HFFc6 (cell line): ENCODE data around the gene WDR20. TPM values are rescaled to one million over a fixed set of nuclear protein-coding genes. Genes with fewer than 3 reads are reported as not detected.

Source experiments
- DNase-seq: peaks from one replicate; pipeline ENCODE4 v3.0.0-alpha.2; 2018
- H3K27ac Mint-ChIP-seq: 2 replicates; pipeline ENCODE4 v1.8.0; 2020; ENCODE audit warnings: mild to moderate bottlenecking, mixed read lengths
- H3K27me3 Mint-ChIP-seq: 2 replicates; pipeline ENCODE4 v1.8.0; 2021; ENCODE audit warnings: mild to moderate bottlenecking, moderate library complexity, mixed read lengths; ENCODE audit not compliant: insufficient read depth
- H3K36me3 Mint-ChIP-seq: 2 replicates; pipeline ENCODE4 v1.8.0; 2021; ENCODE audit warnings: low read depth, mixed read lengths
- H3K4me1 Mint-ChIP-seq: 2 replicates; pipeline ENCODE4 v1.8.0; 2020; ENCODE audit warnings: low read depth, mixed read lengths
- H3K4me3 Mint-ChIP-seq: 2 replicates; pipeline ENCODE4 v1.8.0; 2020; ENCODE audit warnings: mild to moderate bottlenecking, moderate library complexity, mixed read lengths
- H3K9me3 Mint-ChIP-seq: 2 replicates; pipeline ENCODE4 v1.8.0; 2020; ENCODE audit warnings: mild to moderate bottlenecking, mixed read lengths
- total RNA-seq, 6 experiments: library from RNA; stranded (reverse); fragmentation: NEBNext Ultra II Directional; extraction: Animal tissue kit (Norgen Biotek cat#: 25700); gene quantifications; 2 replicates in 1 of 6; 3 replicates in 5 of 6; pipeline ENCODE4 v1.2.3, GENCODE V29; 2021
- TF ChIP-seq, protein P1 (sequence below): fragments of 200-600 bp; sonication (generic); IDR thresholded peaks from 2 replicates; pipeline ENCODE4 v1.5.0; 2021; ENCODE audit warnings: antibody characterized with exemption, mild to moderate bottlenecking

The WDR20 gene
- total RNA-seq, 6 experiments from 2014 or later, result 24.4 to 28.7 (median 27.7) TPM

DNA sequence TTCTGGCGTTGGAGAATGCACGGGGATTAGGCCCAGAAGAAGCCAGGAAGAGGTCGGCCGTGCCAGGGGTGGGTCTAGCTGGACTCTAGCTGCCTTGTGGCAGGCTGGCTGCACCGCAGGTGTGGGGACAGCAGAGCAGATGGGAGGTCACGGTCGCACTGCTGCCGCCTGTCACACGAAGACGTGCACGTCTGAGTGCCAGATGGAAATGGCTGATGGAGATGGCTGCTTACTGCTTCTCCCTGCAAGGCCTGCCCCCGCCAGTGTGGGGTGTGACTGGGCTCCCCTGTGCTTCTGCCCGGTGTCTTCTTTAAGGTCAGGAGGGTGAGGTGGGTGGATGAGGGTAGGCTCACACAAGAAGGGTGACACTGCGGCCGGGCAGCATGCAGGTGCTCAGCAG is 86.2 kb downstream of the WDR20 start:
- Mint-ChIP-seq H3K27me3 (peaks cover 2% of the 10 kb centered on the region; the same call in 1 of the 2 replicates), H3K9me3 (no peaks in the 10 kb centered on the region), H3K4me1 (peaks cover 7% of the 10 kb centered on the region), H3K36me3 (peaks cover 31% of the 10 kb centered on the region), H3K4me3 (no peak overlapping the region), H3K27ac (no peak overlapping the region)
- DNase-seq, result no peak
- TF ChIP-seq, protein P1, sequence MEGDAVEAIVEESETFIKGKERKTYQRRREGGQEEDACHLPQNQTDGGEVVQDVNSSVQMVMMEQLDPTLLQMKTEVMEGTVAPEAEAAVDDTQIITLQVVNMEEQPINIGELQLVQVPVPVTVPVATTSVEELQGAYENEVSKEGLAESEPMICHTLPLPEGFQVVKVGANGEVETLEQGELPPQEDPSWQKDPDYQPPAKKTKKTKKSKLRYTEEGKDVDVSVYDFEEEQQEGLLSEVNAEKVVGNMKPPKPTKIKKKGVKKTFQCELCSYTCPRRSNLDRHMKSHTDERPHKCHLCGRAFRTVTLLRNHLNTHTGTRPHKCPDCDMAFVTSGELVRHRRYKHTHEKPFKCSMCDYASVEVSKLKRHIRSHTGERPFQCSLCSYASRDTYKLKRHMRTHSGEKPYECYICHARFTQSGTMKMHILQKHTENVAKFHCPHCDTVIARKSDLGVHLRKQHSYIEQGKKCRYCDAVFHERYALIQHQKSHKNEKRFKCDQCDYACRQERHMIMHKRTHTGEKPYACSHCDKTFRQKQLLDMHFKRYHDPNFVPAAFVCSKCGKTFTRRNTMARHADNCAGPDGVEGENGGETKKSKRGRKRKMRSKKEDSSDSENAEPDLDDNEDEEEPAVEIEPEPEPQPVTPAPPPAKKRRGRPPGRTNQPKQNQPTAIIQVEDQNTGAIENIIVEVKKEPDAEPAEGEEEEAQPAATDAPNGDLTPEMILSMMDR, result no peak

DNA sequence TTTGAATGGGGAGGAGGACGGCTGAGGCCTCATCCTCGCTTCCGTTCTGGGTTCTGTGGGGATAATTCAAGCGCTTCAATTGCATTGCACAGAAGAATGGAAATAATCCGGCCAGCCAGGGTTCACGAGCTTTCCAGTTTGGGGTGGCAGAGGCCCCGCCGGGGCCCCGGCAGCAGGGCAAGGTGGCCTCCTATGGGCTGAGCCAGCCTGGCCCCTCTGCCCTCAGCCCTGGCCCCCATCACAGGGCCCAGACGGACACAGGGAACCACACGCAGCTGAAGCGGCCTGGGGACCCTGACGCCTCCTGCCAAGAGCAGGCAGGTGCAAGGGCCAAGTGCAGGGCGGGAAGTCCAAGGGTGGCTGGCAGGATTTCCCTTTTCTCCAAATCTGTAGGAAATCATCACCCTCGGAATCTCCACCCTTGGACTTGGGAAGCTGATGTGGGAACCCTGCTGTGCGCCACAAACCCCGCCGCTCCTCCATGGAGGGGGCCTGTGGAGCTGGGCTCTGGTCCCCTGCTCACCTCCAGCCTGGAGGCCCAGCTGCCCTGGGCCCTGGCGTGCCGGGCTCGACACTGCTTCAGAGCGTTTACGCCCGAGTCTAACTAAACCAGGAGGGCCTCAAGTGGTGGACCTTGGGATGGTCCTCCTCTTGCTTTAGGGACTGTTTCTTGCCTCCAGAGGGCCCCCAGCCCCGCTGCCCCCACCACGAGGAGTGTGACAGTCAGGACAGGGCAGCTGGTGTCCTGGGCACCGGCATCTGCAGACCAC is 86.8 kb downstream of the WDR20 start:
- Mint-ChIP-seq H3K27me3 (peaks cover 2% of the 10 kb centered on the region; the same call in 1 of the 2 replicates), H3K4me1 (peaks cover 1% of the 10 kb centered on the region), H3K9me3 (no peaks in the 10 kb centered on the region), H3K27ac (no peak overlapping the region), H3K4me3 (no peak overlapping the region), H3K36me3 (peaks cover 31% of the 10 kb centered on the region)
- TF ChIP-seq, protein P1, result no peak
- DNase-seq, result no peak

DNA sequence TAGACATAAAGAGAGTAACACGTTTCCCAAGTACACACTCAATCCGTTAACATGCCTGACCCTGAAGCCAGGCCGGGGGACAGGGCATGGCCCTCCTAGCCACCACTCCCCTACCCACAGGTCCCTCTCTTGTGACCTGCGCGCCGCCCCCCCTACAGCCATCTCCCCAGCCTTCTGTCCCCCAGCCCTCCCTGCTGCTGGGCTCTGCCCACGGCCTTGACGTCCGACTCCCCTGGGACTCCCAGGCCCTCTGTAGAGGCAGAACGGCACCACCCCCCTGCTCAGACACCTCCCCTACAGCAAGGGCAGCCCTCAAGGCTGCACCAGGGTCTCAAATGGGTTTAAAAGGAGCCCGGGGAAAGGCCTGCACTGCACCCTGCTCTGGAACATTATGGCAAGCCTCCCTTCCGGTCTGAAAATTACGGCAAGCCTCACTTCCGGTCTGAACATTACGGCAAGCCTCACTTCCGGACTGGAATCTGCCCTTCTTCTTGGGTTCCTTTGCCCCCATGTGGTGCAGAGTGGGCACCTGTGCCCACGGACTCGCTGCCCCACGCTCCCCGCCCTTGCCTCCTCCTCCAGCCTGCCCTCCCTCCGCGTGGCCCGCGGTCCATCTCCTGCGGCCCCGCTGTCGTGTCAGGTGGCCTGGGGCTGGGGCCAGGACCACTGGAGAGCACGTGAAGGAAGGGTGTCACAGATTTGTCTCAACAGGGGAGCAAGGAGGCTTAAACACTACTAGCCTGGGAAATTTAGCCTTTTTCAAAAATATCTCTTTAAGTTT is 87.7 kb downstream of the WDR20 start:
- Mint-ChIP-seq H3K36me3 (peaks cover 31% of the 10 kb centered on the region), H3K9me3 (no peaks in the 10 kb centered on the region), H3K4me3 (no peak overlapping the region), H3K4me1 (no peaks in the 10 kb centered on the region), H3K27ac (no peak overlapping the region), H3K27me3 (peaks cover 2% of the 10 kb centered on the region)
- TF ChIP-seq, protein P1, result no peak
- no peak for DNase-seq

GRCh38 chr14:102229071-102229738 is 89.5 kb downstream of the WDR20 start:
- Mint-ChIP-seq H3K4me3 (no peak overlapping the region), H3K27ac (no peak overlapping the region), H3K9me3 (no peaks in the 10 kb centered on the region), H3K36me3 (peaks cover 31% of the 10 kb centered on the region), H3K27me3 (peaks cover 2% of the 10 kb centered on the region), H3K4me1 (no peaks in the 10 kb centered on the region)
- DNase-seq, result no peak
- TF ChIP-seq, protein P1, result no peak

DNA sequence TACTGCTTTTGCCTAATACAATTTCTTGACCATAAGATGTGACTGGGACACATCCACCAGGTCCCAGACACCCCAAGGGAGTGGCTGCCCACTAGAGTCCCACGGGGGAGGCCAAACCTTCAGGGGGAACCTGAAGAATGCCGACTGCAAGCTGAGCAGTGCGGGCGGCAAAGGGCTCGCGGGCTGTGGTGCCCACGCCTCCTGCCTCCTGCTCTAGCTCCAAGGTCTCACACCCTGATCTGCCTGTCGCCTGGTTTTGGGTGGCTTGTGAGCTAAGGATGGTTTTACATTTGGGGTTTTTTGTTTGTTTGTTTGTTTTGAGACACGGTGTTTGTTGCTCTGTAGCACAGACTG is 90.0 kb downstream of the WDR20 start:
- no peaks in the 10 kb centered on the region for H3K4me1 Mint-ChIP-seq
- H3K4me3 Mint-ChIP-seq, result no peak overlapping the region
- no peak overlapping the region for H3K27ac Mint-ChIP-seq
- H3K27me3 Mint-ChIP-seq, result peaks cover 2% of the 10 kb centered on the region
- DNase-seq, result no peak
- no peaks in the 10 kb centered on the region for H3K9me3 Mint-ChIP-seq
- peaks cover 25% of the 10 kb centered on the region for H3K36me3 Mint-ChIP-seq
- TF ChIP-seq, protein P1, result no peak
